ENCODE results near the gene VKORC1L1.
"Not testable (repeated sequence)": the region's sequence is repeated elsewhere in the genome, so short reads cannot be mapped to it uniquely, and the experiment has no call there.

Gene VKORC1L1

DNA sequence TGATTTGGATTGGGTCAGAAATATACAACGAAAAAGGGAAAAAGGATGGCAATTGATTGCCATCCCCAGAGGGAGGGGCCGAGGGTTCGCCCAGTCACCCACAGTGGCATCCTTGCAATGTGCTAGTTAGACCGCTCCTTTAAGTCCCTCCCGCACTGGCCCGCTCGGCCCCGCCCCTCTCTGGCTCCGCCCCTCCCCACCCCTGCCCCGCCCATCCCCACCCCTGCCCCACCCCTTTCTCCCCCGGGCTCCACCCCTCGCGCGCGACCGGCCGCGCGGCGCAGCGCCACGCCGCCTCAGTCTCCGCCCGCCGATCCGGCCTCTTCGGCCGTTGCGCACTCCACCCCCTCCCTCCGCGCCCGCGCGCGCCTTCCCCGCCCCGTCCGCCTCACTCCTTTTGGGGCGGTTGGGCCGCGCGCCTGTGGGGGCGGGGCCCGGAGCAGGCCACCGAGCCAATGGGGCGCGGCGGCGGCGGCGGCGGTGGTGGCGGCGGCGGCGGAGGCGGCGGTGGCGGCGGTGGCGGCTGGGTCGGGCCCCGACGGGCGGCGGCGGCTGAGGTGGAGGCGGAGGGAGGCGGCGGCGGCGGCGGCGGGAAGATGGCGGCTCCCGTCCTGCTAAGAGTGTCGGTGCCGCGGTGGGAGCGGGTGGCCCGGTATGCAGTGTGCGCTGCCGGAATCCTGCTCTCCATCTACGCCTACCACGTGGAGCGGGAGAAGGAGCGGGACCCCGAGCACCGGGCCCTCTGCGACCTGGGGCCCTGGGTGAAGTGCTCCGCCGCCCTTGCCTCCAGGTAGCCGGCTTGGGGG is at the start of gene VKORC1L1:
VKORC1L1 (plus strand) TSS at position 299 of the 806 bp plus-strand sequence; CDS start at position 597, 298 bp downstream.
- DNase-seq (ENCODE audit: low spot score), result peak; percentile 92

GRCh38 chr7:65827366-65827765 is 45.5 kb upstream of the VKORC1L1 start:
- no peak for DNase-seq (ENCODE audit: low spot score)

- DNase-seq (ENCODE audit: low spot score), result peak; percentile 7
Measured at GRCh38 chr7:65832281-65832680, 40.6 kb upstream of the VKORC1L1 start.

DNA sequence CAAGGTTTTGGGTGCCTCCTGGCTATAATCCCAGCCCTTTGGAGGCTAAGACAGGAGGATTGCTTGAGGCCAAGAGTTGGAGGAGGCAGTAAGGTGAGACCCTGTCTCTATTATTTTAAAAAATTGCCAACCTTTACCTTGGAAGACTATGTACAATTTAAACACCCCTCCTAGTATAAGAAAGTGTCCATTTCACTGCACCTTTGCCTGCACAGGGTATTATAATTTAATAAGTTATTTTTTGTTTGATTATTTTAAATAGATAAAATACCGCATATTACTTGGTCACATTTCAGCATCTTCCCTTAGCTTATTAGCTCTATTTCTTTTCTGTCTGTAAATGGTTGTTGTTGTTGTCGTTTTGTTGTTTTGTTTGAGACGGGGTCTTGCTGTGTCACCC is 36.2 kb upstream of the VKORC1L1 start:
- DNase-seq (ENCODE audit: low spot score), result not testable (repeated sequence)

DNA sequence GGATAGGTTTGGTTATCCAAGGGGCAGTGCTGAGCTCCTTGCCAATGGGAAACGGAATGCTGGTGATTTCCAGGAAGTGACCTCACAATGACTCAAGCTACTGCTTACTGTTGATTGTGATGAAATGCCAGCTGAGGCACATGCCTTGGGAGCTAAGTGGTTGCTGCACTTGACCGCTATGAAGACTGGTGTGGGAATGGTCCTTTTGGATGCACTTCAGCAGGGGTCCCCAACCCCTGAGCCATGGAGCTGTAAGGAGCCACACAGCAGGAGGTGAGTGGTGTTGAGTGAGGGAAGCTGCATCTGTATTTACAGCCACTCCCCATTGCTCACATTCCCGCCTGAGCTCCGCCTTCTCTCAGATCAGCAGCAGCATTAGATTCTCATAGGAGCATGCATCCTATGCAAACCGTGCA is 35.3 kb upstream of the VKORC1L1 start:
- not testable (repeated sequence) for DNase-seq (ENCODE audit: low spot score)

DNA sequence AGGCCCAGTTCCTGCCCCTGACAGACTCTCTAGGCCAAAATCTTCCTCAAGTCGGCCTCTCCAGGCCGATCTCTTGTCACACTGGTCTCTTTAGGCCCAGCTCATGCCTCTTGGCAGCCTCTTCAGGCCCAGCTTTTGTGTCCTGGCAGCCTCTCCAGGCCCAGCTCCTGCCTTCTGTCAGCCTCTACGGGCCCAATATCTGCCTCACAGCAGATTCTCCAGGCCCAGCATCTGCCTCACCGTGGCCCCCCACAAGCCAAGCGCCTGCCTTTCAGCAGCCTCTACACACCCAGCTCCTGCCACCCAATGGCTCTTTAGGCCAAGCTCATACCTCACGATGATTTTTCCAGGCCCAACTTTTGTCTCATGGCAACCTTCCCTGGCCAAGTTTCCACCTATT is 33.0 kb upstream of the VKORC1L1 start:
- DNase-seq (ENCODE audit: low spot score), result no peak

- no peak for DNase-seq (ENCODE audit: low spot score)
Measured at GRCh38 chr7:65840446-65840845, 32.4 kb upstream of the VKORC1L1 start.

GRCh38 chr7:65843616-65844015 is 29.3 kb upstream of the VKORC1L1 start:
- not testable (repeated sequence) for DNase-seq (ENCODE audit: low spot score)

DNA sequence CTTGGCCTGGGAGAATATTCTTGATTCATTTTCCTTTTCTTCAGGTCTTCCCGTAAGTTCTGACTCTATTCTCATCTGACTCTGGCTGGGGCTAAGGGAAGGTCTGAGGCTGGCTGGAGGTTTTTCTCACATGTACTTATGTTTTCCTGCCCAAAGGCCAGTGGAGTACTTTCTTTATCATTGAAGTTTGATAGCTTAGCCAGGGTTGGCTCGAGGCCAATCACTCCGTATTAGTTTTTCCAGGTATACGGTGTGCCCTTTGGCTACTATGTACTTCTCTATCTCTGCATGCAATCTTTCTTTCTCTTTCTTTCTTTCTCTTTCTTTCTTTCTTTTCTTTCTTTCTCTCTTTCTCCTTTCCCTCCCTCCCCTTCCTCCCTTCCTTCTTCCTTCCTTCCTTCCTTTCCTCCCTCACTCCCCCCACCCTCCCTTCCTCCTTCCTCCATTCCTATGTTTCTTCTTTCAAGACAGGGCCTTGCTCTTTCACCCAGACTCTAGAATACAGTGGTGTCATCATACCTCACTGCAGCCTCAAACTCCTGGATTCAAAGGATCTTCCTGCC is 26.8 kb upstream of the VKORC1L1 start:
- DNase-seq (ENCODE audit: low spot score), result no peak

DNA sequence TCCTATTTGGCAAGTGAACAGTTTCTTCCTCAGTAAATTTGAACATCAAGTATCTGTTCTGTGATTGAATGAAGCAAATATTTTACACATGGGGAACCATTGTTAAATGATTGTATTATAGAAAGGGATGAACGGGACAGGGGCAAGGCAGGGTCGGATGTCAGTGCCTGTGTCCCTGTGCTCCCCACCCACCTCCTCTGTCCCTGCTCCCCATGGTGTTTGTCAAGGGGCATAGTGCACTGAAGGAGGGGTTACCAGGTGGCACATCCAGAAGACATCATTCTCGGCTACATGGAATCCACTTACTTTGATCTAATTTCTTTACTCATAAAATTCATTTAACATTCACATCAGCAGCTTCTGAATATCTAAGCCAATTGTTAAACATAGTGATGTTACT is 19.4 kb upstream of the VKORC1L1 start:
- DNase-seq (ENCODE audit: low spot score), result not testable (repeated sequence)

GRCh38 chr7:65853892-65854291 is 19.0 kb upstream of the VKORC1L1 start:
- not testable (repeated sequence) for DNase-seq (ENCODE audit: low spot score)

DNA sequence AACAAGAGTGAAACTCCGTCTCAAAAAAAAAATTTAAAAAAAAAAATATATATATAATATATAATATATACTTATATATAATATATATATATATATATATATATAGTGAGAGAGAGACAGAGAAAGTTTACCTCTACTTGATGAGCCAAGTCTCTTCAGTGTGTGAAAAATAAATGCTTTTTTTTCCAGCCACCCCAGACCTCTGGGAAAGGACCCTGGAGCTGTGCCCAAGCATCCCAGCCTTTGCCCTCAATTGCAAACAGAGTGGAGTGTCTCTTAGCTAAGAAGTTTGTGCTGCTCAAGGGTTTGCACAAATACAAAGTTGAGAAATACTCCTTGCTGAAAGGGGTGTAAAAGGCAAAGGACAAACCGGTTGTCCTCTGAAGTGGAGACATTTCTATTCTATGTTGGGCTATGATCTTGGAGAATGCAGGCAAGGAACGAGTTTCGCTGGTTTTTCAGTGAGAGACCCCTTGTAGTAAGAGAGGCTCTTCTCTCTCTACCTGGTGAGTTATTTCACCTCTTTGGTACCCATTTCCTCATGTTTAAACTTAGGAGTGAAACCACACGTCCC is 15.5 kb upstream of the VKORC1L1 start:
- DNase-seq (ENCODE audit: low spot score), result not testable (repeated sequence)

DNA sequence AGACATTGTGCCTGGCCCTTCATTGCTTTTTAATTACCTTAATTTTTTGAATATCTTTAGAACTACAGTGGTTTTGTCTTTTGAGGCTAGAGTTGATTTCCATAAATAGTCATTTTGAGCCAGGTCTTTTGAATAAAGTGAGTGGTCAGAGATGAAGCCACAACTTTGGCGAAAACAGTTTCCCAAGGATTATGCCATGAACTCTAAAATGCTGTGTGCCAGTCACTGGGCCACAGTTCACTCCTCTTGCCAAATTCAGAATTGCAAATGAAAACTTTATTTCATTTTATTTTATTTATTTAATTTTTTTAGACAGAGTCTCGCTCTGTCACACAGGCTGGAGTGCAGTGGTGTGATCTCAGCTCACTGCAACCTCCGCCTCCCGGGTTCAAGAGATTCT is 14.2 kb upstream of the VKORC1L1 start:
- DNase-seq (ENCODE audit: low spot score), result not testable (repeated sequence)

- not testable (repeated sequence) for DNase-seq (ENCODE audit: low spot score)
Measured at GRCh38 chr7:65866244-65866643, 6.6 kb upstream of the VKORC1L1 start.

- not testable (repeated sequence) for DNase-seq (ENCODE audit: low spot score)
Measured at GRCh38 chr7:65867681-65868080, 5.2 kb upstream of the VKORC1L1 start.

DNA sequence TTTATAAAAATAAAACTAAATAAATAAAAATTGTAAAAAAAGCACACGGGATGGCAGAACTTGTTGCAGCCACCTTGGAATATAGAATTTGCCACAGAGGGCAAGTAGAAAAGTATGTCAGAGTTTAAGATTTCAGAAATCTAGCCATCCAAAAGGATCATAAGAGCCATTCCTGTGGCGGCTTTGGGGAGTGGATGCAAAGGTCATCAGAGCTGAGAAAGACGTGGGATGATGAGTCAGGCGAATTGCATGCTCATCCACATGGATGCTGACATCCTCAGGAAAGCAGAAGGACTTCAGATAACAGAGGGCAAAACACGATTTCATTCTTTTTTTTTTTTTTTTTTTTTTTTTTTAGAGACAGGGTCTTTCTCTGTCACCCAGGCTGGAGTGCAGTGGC is 3.6 kb upstream of the VKORC1L1 start:
- DNase-seq (ENCODE audit: low spot score), result not testable (repeated sequence)

GRCh38 chr7:65871451-65871850 is 1.4 kb upstream of the VKORC1L1 start:
- peak; percentile 65 for DNase-seq (ENCODE audit: low spot score)

DNA sequence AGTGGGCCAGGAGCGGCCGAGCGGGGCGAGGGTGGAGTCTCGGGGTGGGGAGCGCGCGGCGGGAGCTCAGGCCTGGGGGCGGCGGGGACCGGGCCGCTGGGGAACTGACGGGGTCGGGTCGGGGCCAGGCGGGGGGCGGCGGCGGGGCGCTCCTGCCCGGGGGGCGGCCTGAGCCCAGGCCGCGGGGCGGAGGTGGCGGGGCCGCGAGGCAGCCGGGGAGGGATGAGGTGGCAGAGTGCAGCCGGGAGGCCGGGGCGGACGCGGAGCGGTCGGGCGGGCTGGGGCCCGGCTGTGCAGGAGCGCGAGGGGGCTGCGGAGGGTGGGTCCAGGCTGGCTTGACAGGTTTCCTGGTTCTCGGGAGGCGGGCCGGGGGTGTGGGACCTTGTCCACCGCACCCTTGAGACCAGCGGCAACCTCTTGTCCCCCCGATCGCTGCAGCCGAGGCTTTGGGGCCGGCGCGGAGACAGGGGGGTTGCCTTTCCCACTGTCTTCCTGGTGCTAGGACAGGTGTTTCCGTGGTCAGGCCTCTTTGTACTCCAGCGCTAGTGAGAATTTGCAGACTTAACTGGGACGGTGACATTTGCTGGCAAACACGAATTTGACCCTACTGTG is 814 bp downstream of the VKORC1L1 start:
- not testable (repeated sequence) for DNase-seq (ENCODE audit: low spot score)

GRCh38 chr7:65875715-65876114 is 2.8 kb downstream of the VKORC1L1 start:
- not testable (repeated sequence) for DNase-seq (ENCODE audit: low spot score)

GRCh38 chr7:65879292-65880153 is 6.6 kb downstream of the VKORC1L1 start:
- DNase-seq (ENCODE audit: low spot score), result not testable (repeated sequence)

DNA sequence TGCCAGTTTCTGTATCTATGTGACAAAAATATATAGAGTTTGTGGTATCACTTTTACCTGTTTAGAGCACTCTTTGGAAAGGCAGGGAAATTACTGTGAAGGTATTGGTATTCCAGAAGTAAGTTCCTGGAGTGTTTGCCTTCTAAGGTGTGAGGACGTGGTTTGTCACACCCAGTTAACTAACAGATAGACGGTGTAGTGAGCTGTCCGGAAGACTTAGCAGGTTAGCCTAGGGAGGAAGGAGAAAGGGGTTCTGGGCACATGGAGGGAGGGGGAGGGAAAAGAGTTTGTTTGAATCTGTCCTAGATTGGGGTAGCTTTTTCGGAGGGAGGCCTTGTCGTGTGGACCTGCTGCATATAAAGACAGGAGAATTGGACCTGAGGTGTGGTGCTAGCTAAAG is 7.4 kb downstream of the VKORC1L1 start:
- not testable (repeated sequence) for DNase-seq (ENCODE audit: low spot score)

DNA sequence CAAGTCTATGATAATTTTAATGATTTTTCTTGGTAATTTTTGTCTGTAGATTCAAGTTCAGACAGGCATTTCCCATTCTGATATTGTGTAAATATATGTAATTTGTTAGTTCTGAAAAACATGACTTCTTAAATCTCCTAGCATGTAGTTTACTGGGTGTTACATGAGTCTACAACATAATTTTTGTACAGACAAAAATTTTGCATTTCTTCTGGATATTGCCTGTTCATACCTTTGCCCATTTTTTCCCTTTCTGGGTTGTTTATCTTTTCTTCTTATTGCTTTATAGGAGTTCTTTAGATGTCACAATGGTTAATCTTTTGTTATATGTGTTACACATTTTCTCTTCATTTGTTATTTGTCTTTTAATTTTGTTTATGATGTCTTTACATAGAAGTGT is 12.1 kb downstream of the VKORC1L1 start:
- not testable (repeated sequence) for DNase-seq (ENCODE audit: low spot score)
